NCI-H1694 (cell line): ENCODE results near the gene DGAT2L6.

Source experiments
- DNase-seq: peaks from one replicate; lab custom pipeline; 2025; lab: John Stamatoyannopoulos, UW

DGAT2L6 gene, protein sequence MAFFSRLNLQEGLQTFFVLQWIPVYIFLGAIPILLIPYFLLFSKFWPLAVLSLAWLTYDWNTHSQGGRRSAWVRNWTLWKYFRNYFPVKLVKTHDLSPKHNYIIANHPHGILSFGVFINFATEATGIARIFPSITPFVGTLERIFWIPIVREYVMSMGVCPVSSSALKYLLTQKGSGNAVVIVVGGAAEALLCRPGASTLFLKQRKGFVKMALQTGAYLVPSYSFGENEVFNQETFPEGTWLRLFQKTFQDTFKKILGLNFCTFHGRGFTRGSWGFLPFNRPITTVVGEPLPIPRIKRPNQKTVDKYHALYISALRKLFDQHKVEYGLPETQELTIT

GRCh38 chrX:70176938-70177533 lies at the start of gene DGAT2L6:
TSS of gene DGAT2L6 (plus strand) at chrX:70177483. CDS start at chrX:70177583, 100 bp downstream.
- DNase-seq, result no peak

DNA sequence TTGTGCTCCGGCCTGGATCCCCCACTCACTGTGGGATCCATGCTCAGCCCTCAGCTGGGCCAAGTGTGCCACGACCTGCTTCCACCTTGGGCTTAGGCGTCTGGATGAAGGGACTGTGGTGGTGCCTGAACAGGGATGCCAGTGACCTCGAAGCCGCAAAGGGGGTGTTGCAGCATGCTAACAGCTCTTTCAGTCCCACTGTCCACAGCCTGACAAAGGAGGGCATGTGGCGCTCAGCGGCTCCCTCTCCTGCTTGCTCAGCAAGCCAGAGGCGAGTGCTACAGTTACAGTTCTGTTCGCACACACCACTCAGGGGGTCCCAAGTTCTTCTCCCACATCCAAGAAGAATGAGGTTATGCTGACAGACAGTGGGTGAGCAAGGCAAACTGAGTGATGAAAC lies 49.2 kb upstream of the DGAT2L6 start:
- DNase-seq, result no peak

- DNase-seq, result no peak
Observed at GRCh38 chrX:70129816-70130215, 47.5 kb upstream of the DGAT2L6 start.

- DNase-seq, result no peak
Observed at GRCh38 chrX:70132224-70132623, 45.1 kb upstream of the DGAT2L6 start.

DNA sequence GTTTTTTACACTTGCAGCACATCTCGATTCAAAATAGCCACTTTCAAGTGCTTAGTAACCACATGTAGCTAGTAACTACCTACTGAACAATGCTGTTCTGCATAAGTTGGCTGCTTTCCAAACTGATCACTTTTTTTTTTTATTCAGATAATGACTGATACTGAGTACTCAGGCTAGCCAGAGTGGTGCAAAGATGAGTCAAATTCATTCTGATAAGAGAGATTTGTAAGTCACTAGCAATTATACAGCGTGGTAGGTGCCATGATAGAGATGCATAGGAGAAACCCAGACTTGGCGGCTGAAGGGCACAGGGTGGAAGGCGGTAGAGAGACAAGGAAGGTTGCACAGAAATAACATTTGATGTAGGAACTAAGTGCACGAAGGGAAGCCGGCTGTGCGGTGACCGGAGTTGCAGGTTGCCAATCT lies 44.4 kb upstream of the DGAT2L6 start:
- no peak for DNase-seq

GRCh38 chrX:70133303-70134115 lies 43.8 kb upstream of the DGAT2L6 start, which contains the start of gene IGBP1:
TSS of gene IGBP1 (plus strand) at chrX:70133447. CDS start at chrX:70133948, 501 bp downstream.
- DNase-seq, result peak; percentile 88

GRCh38 chrX:70134116-70134477 lies 43.2 kb upstream of the DGAT2L6 start:
- no peak for DNase-seq

DNA sequence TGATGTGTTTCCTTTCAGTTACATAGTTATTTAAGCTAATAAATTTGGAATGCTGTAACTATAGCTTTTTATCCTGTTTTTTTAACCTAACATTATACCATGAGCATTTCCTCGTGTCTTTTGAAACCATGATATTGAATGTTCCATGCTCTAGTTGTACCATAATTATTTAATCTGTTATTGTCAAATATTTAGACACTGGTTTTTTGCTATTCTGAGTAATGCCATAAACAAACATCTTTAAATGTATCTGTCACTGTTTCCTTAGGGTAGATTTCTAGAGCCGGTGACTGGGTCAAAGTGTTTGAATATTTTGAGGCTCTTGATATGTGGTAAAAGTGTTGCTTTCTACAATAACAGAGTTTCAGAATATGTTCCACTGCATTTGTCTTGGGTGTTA lies 38.7 kb upstream of the DGAT2L6 start:
- DNase-seq, result no peak

GRCh38 chrX:70139736-70140135 lies 37.5 kb upstream of the DGAT2L6 start:
- no peak for DNase-seq

DNA sequence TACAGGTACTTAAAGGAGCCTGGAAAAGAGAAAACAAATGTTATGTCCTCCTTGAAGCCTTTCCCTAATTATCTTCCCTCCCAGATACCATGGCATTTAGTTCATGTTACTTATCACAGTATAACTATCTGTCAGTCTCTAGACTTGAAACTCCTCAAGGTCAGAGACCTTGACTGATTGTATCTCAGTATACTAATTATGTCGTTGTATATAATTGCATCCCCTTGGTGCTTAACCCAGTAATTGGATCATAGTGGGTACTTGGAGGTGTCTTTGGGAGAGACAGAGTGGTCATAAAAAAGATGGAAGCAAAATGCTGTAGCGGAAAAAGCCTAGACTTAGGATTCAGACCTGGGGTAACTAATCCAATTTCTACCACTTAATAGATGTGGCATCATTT lies 35.9 kb upstream of the DGAT2L6 start:
- no peak for DNase-seq

GRCh38 chrX:70166601-70167590 lies 10.4 kb upstream of the DGAT2L6 start:
- DNase-seq, result no peak

- DNase-seq, result no peak
Observed at GRCh38 chrX:70168238-70169188, 8.8 kb upstream of the DGAT2L6 start.

DNA sequence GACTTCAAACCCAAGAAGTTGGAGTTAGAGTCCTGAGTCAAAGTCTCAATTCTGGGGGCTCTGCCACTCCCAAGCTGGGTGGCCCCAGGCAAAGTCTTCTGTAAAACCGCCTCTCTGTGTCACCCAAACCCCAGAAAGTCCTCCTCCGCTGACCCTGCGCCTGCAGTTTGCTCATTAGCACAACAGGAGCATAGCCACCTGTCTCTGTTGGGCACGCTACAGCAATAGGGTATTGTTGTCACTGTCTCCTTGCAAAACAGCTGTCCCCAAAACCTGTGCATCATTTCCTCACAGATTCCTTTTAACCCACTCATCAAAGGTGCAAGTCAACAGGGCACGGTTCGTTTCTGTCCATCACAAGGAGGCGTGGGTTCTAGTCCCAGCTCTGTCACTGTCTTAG lies 8.0 kb upstream of the DGAT2L6 start:
- DNase-seq, result no peak

GRCh38 chrX:70171624-70172023 lies 5.7 kb upstream of the DGAT2L6 start:
- DNase-seq, result no peak

- DNase-seq, result no peak
Observed at GRCh38 chrX:70172221-70172620, 5.1 kb upstream of the DGAT2L6 start.

DNA sequence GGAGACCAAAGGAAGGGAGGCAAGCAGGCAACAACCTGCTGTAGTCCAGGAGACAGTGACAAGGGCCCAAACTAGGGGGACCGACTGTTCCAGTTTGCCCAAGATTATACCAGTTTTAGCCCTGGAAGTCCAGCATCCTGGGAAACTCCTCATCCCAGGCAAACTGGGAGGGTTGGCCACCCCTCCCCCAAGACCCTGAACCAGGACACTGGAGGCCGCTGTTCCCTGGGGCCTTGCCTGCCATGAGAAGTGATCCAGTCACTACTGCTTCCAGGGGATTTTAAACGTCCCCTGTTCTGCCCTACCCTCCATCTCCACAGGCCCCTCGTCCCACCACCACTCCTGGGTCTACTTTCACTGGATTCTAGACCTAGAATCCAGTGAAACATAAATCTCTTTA lies 4.3 kb upstream of the DGAT2L6 start:
- DNase-seq, result no peak

GRCh38 chrX:70174754-70175153 lies 2.5 kb upstream of the DGAT2L6 start:
- DNase-seq, result no peak

DNA sequence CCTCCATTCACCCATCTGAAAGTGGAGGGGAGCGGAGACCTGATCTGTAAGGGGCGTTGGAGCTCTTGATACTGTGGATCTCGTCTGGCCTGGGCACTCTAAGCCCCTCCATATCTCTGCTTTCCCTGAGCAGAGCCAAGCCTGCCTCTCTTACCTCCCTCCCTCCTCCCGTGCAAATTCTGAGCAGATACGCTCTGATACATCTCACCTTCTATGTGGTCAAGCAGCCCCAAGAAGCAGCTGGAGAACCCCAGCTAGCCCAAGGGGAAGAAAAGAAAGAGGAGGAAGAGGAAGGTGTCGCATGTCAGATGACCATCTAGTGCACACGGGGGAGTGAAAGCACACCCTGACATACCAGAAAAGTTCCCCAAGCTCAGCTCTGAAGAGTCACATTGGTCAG lies 1.9 kb upstream of the DGAT2L6 start:
- no peak for DNase-seq

DNA sequence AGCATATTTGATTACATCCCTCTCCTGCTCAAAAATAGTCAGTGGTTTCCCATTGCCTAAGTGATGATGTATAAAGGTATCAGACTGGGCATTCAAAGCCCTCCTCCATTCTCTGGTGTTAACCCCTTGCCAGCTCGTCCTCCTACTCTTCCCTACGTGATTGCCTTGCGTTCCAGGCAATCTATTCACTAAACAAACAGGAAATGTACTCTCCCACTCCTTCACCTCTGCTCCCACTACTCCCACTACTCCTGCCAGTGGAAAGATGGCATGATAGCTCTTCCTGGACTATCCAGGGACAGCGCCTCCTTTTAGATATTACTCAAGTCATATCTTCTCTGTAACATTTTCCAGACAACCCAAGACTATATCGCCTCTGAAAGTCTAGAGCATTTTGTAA lies 5.8 kb downstream of the DGAT2L6 start:
- DNase-seq, result no peak

GRCh38 chrX:70190225-70190624 lies 12.9 kb downstream of the DGAT2L6 start:
- no peak for DNase-seq
